ENCODE results near the gene SCGN.

DNA sequence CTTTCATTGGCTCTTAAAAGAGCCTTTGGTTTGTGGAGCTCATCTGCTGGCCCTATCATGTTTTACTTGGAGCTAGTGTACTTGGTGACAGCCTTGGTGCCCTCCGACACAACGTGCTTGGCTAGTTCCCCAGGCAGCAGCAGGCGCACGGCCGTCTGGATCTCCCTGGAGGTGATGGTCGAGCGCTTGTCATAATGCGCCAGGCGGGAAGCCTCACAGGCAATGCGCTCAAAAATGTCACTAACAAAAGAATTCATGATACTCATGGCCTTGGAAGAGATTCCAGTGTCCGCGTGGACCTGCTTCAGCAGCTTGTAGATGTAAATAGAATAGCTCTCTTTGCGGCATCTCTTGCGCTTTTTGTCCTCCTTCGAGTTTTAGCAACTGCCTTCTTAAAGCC lies 79.7 kb downstream of the SCGN start:
- no peak for TF ChIP-seq TAF1 (IDR thresholded peaks at IDR 0.05; ENCODE audit: low read depth)
- TF ChIP-seq MAX (IDR thresholded peaks at IDR 0.05) = no peak
- TF ChIP-seq EP300 (IDR thresholded peaks at IDR 0.05; ENCODE audit: borderline replicate concordance) = no peak
- no peak for TF ChIP-seq RAD21 (IDR thresholded peaks at IDR 0.05; ENCODE audit: low read depth)
